ENCODE data around the gene UXS1. TPM values are rescaled to one million over a fixed set of nuclear protein-coding genes. Genes with fewer than 3 reads are reported as not detected.

The UXS1 gene
- total and polyA plus RNA-seq, 9 of the 15 experiments (the other 6 are each of a cell fraction or from before 2014, with no cell fraction given), result 5.8 to 25.8 (median 15.0) TPM

GRCh38 chr2:106120432-106120831, 73.7 kb downstream of the UXS1 start:
- FAIRE-seq (no peak), ATAC-seq (no peak), DNase-seq (ENCODE audit: extremely low read depth in 1 of 4, low spot score in 3 of 4) (no peak)
- Histone ChIP-seq H3K36me3 (ENCODE audit: control insufficient read depth, insufficient read depth, low read length) (peaks cover 57% of the 10 kb centered on the region), H3K4me2 (ENCODE audit: insufficient read depth, low read length) (no peak overlapping the region), H3K4me3 (no peak overlapping the region), H3K9me3 (replicated peaks; ENCODE audit: control insufficient read depth, insufficient read depth, low read depth, low read length) (no peaks in the 10 kb centered on the region), H3K79me2 (ENCODE audit: control insufficient read depth, insufficient read depth, low read length) (no peaks in the 10 kb centered on the region), H3K9ac (ENCODE audit: insufficient read depth in 1 of 2, low read depth in 2 of 2, low read length in 2 of 2) (no peak overlapping the region), H3K9me1 (ENCODE audit: control insufficient read depth, insufficient read depth, low read length) (no peaks in the 10 kb centered on the region), H3K27ac (ENCODE audit: extremely low read depth, low read depth, low read length) (no peak overlapping the region), H3K27me3 (ENCODE audit: control insufficient read depth in 2 of 2, insufficient read depth in 2 of 2, low read length in 2 of 2) (no peaks in the 10 kb centered on the region), H4K20me1 (replicated peaks; ENCODE audit: control insufficient read depth, insufficient read depth, low read length) (peaks cover 10% of the 10 kb centered on the region; the same call in 1 of the 2 replicates), H3K4me1 (replicated peaks in 1 of 2; ENCODE audit: control insufficient read depth in 2 of 2, insufficient read depth in 2 of 2, low read length in 2 of 2) (peaks cover 4 to 14% of the 10 kb centered on the region in 2 experiments; a peak in 3 of 5 replicates), H2AFZ (ENCODE audit: low read depth, low read length) (no peak overlapping the region)
- intact Hi-C loops (cut with micrococcal nuclease) (no loop called here), in situ Hi-C loops (cut with MboI) (no loop called here)
- POLR2A ChIA-PET, result no interaction called here
- BruUV-seq (replicated peaks), result no TSS peak
- WGBS (ENCODE audit: insufficient coverage, low coverage, missing lambda C conversion rate), result 87% methylated on average over 6 of the region's 6 CpGs
- CTCF ChIA-PET (ENCODE audit: low intra/inter-chr PET ratio), result no interaction called here
- TF ChIP-seq POLR2AphosphoS2 (IDR thresholded peaks at IDR 0.05; ENCODE audit: low read length) (no peak), ZFP30 (CRISPR knock-in tag; IDR thresholded peaks at IDR 0.05; ENCODE audit: borderline replicate concordance) (no peak), ZNF609 (CRISPR knock-in tag; IDR thresholded peaks at IDR 0.05; ENCODE audit: borderline replicate concordance) (no peak), KDM5B (IDR thresholded peaks at IDR 0.05; ENCODE audit: insufficient replicate concordance, low read depth, low read length) (no peak), KDM2B (CRISPR knock-in tag; IDR thresholded peaks at IDR 0.05) (no peak), RFX1 (IDR thresholded peaks at IDR 0.05) (no peak)
- TF ChIP-seq, protein P1, sequence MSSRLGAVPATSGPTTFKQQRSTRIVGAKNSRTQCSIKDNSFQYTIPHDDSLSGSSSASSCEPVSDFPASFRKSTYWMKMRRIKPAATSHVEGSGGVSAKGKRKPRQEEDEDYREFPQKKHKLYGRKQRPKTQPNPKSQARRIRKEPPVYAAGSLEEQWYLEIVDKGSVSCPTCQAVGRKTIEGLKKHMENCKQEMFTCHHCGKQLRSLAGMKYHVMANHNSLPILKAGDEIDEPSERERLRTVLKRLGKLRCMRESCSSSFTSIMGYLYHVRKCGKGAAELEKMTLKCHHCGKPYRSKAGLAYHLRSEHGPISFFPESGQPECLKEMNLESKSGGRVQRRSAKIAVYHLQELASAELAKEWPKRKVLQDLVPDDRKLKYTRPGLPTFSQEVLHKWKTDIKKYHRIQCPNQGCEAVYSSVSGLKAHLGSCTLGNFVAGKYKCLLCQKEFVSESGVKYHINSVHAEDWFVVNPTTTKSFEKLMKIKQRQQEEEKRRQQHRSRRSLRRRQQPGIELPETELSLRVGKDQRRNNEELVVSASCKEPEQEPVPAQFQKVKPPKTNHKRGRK (tag; IDR thresholded peaks at IDR 0.05), result no peak
- TF ChIP-seq, protein P2, sequence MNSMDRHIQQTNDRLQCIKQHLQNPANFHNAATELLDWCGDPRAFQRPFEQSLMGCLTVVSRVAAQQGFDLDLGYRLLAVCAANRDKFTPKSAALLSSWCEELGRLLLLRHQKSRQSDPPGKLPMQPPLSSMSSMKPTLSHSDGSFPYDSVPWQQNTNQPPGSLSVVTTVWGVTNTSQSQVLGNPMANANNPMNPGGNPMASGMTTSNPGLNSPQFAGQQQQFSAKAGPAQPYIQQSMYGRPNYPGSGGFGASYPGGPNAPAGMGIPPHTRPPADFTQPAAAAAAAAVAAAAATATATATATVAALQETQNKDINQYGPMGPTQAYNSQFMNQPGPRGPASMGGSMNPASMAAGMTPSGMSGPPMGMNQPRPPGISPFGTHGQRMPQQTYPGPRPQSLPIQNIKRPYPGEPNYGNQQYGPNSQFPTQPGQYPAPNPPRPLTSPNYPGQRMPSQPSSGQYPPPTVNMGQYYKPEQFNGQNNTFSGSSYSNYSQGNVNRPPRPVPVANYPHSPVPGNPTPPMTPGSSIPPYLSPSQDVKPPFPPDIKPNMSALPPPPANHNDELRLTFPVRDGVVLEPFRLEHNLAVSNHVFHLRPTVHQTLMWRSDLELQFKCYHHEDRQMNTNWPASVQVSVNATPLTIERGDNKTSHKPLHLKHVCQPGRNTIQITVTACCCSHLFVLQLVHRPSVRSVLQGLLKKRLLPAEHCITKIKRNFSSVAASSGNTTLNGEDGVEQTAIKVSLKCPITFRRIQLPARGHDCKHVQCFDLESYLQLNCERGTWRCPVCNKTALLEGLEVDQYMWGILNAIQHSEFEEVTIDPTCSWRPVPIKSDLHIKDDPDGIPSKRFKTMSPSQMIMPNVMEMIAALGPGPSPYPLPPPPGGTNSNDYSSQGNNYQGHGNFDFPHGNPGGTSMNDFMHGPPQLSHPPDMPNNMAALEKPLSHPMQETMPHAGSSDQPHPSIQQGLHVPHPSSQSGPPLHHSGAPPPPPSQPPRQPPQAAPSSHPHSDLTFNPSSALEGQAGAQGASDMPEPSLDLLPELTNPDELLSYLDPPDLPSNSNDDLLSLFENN (IDR thresholded peaks at IDR 0.05; ENCODE audit: low read depth in 2 of 2, low read length in 2 of 2), result no peak
- TF ChIP-seq, protein P3, sequence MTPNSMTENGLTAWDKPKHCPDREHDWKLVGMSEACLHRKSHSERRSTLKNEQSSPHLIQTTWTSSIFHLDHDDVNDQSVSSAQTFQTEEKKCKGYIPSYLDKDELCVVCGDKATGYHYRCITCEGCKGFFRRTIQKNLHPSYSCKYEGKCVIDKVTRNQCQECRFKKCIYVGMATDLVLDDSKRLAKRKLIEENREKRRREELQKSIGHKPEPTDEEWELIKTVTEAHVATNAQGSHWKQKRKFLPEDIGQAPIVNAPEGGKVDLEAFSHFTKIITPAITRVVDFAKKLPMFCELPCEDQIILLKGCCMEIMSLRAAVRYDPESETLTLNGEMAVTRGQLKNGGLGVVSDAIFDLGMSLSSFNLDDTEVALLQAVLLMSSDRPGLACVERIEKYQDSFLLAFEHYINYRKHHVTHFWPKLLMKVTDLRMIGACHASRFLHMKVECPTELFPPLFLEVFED (CRISPR knock-in tag; conservative IDR thresholded peaks at IDR 0.05), result no peak

Measured in K562 (cell line).